Inflammatory macrophage treated with lipopolysaccharide for 1 hour (primary cell): ENCODE measurements around the gene EMC8.

Source experiments
- DNase-seq, 2 donors: peaks; one replicate each; pipeline ENCODE4 v3.0.0-alpha.2; 2020 to 2022

The EMC8 gene

DNA sequence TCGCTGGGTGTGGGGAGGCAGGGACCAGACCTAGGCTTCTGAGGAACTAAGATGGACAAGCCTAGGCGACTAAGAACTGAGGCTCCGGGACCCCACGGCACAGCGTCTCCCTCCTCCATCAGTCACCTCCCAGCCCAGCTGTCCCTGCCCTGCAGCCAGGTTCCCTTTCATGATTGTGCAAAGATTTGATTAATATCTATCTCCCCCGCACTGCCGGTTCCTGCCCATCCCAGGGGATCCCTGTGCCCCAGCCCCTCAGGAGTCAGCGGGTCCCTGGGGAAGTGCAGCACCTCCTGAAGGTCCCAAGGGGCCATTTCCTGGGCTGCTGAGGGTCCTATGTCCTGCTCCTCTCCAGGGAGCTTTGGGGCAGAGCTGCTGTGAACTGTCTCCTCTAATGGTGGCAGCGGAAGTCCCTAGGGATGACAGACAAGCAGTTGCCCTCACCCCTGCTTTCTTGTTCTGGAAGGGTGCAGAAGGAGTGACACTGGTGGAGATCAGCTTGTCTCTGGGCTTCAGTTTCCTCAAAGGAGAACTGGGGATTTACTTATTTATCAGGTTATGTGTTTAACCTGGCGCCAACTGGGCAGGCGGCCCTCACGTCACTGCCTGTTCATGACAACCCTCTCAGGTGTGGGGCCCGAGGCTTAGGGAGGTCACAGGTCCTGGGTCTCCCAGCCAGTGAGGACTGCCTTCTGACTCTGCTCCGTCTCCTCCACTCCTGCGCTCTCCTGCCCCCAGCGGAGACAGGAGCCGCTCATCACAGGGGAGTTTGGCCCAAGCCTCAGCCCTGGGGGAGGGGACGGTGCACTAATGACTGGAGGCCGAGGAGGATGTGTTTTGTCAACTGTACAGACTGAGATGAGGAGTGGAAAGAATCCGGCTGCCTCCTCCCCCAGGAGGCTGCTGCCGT is 46.6 kb downstream of the EMC8 start:
- DNase-seq, result no peak

DNA sequence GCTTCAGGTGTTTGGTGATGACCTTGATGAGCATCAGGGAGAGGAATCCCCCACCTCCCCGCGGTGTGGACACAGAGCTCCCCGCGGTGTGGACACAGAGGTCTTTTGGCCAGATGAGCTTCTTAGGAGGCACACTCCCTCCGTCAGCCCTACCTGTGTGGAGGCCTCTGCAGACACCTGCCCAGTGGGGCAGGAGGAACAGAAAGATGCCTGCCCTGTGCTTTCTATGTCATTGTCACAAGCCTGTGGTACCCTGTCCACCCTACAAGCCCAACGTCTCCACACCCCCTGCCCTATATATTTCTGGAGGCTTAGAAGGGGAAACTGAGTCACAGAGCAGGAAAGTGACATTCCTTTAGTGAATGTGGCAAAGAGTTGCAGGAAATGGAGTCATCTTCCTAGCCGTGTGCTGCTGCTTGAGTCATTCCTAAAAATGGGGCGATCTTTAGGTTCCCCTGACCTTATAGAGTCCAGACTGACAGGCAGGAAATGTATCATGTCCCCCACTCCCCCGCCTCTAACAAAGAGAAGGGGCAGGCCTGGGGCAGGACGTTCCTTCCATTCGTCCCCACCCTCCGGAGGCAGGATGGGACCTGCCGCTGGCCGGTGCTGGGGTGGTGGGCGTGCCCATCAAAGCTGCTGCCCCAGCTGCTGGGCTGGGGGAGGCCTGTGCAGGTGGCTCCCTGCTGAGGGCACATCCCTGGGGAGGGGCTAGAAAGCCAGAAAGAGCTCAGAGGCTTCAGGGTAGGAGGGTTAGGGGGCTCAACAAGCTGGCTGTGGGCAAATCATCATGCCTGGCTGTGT is 47.4 kb downstream of the EMC8 start:
- DNase-seq, result no peak

DNA sequence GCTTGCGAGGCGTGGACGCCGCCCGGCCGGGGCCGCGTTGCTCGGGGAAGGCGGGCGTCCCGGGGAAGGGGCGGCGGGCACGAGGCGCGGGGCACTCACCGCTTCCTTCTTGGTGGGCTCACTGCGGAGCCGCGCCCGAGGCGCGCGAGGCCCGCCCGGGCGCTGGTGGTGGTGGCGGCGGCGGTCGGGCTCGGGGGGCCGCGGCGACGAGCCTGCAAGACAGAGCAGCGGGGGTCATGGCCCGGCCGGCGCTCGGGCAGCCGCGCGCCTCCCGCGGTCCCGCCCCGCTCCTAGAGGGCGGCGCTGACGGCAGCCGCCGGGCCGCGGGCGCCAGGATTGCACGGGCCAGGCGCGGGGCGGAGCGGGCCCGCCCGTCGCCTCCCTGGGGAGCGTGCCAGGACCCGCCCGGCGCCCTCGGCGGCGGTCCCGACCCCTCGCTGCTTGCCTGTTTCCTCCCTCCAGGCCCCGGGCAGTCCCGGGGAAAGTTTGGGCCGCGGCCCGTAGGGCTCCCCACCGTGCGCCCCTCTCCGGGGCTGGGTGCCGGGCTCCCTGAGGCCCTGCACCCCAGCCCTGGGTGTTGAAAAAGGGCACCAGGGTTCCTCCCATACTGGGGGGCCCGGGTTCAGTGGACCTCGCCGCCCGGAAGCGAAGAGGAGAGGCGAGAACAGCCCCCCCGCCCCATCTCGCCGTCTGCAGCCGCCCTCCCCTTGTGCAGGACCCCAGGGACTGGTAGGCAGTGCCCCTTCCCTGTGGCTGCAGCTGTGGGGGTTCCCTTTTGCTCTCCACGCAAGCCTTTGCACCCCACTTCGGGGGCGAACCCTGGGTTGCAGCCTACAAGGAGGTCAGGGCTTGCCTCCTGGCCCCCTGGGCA is 48.3 kb downstream of the EMC8 start, which contains the start of gene C16orf74:
Gene C16orf74, minus strand, starts transcription at position 270 of the 871 bp plus-strand sequence. CDS start 15,879 bp downstream, outside the sequence.
- peak in 1 of 2 donors; percentile 44 for DNase-seq

DNA sequence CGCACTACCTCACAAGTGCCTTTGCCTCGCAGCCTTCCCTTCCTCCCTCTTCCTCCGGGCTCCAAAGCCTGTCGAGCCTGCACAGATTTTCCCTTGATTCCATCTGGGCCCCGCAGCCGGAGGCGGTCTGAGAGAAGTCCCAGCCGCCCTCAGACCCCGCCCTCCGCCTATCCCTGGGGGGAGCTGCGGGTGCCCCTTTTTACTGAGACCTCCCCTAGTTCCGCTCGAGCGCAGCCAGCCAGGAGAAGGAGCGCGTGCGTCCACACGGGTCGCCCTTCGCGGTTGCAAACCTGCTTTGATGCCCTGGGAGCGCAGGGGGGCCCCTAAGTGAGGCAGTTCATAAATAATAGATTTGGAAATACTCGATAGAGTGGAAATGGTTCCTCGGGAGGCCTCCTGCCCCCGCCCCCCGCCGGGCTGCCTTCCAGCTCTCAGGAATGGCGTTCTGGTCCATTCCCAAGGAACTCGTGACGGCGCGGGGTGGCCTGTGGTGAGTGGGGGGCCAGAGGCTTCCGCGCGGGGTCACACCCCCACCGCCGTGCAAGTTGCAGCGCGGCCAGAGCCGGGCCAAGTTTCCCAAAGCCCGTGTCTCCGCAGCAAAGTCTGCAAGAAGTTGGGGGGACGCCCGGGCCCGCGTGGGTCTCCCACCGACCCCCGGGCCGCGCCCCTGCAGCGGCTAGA is 49.1 kb downstream of the EMC8 start:
- no peak for DNase-seq

DNA sequence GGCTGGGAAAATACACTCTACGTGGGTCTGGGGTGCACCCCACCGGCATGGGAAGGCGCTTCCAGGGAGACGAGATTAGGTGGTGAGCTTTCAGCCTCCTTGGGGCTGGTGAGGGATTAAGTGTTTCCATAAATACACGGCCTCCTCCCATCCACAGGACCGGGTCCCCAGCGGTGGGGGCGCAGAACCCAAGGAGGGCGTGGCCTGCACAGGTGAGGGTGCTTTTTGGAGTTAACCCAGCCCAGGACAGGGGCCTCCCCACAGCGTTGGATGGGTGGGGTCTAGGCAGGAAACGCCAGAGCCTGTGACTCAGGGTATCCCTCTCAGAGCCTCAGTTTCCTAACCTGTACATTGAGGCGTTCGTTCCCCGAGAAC is 49.6 kb downstream of the EMC8 start:
- DNase-seq, result no peak

DNA sequence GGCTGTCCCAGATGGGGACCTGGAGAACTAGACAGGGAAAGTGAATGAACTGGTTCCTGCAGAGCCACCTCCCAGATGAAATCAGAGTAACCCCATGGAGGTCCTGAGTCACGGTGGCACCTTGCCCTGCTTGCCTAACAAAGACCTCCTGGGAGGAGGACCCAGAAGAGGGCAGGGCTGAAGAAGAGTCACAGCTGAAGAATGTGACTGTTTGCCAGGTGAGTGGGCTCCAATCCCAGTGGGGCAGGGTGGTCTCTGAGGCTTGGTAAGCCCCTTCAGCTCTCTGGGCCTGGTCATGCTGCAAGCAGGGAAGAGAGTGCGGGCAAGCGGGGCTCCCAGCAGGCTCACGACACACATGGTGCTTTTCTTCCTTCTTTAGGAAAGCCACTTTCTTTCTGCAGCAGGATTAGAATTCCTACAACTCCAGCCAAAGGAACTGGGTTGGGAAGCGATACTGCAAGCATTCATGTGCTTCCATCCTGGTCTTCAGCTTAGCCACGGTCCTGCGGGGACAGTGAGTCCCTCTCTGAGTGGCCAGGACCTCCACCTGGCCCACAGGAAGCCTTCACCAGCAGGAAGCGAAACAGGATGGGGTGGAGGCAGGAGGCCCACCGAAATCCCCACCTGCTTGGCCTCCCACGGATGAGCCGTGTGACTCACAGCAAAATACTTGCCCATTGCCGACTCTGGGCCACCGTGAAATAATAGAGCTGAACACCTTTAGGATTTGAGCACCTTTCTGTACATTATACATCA is 52.7 kb downstream of the EMC8 start:
- DNase-seq, result no peak

DNA sequence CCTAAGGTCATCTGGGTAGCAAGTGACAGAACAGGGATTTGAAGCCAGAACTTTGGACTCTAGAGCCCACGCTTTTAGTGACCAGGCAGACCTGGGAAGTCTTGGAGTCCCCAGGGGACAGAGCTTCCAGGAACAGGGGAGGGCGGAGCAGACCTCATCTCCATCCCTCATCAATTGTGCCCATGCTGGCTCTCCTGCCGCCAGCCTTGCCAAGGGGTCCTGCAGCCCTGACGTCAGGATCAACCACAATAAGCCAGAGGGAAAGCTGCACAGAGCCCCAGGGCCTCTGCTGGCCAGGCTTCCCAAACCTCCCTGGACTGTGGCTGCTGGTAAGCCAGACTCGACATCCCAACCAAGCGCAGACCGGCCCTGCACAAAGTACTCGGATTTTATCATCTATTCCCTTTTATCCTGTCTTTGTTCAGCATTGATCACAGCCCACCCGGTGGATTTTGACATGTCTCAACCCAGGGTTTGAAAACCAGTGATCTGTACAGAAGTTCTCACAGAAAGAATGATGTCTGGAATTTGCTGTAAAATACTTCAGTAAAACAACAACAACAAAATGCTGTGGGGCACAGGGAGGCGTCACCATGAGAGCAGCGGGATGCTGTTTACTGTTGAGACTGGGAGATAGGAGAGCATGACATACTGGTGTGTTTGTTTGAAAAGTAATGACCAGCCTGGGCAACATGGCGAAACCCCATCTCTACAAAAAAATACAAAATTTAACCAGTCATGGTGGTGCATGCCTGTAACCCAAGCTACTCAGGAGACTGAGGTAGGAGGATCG is 60.2 kb downstream of the EMC8 start:
- DNase-seq, result no peak

DNA sequence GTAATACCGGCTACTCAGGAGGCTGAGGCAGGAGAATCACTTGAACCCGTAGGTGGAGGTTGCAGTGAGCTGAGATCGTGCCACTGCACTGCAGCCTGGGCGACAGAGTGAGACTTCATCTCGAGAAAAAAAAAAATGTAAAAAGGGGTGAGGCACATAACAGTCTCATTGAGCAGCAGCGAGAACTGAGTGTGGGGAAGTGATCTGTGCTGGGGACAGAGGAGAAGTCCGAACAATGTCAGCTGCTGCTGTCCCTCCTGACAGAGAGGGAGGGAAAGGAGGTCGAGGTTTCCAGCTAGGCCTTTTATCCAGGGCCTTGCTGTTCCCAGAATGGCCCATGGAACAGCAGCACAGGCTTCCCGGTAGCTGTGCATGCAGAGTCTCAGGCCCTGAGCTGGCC is 62.4 kb downstream of the EMC8 start:
- DNase-seq, result peak in 1 of 2 donors; percentile 14

DNA sequence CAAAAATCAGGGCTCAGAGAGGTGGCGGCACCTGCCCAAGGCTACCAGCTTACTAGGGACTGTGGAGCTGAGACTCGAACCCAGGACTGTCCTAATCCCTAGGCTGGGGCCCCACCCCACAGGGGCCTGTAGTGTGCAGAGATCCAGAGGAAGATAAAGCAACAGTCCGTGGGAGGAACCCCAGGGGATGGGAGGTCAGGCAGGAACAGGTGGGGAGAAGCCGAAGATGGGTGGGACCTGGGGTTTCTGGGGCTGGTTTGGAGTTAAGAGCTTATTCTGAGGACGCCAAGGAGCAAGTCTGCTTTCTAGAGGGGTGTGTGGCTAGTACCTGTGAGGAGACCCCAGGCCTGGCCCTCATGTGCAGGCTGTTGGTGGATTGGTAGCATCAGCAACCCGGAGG is 63.4 kb downstream of the EMC8 start:
- DNase-seq, result no peak

DNA sequence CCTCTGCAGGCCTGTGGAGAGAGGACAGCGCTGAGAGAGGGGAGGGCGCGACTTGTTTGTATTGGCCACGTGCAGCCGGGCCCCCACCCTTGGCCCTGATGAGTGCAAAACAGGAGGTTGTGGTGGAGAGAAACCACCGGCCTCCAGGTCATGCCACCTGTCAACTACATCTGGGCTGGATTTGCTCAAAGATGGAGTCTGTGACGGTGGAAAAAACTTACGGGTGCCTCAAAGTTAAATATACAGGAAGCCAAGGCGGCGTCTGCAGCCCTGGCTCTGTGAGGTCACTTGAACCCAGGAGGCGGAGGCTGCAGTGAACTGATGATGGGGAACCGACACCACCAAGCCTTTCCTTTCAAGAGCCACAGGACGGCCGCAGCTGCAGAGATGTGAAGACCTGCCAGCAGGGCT is 64.1 kb downstream of the EMC8 start:
- DNase-seq, result peak in 1 of 2 donors; percentile 22

DNA sequence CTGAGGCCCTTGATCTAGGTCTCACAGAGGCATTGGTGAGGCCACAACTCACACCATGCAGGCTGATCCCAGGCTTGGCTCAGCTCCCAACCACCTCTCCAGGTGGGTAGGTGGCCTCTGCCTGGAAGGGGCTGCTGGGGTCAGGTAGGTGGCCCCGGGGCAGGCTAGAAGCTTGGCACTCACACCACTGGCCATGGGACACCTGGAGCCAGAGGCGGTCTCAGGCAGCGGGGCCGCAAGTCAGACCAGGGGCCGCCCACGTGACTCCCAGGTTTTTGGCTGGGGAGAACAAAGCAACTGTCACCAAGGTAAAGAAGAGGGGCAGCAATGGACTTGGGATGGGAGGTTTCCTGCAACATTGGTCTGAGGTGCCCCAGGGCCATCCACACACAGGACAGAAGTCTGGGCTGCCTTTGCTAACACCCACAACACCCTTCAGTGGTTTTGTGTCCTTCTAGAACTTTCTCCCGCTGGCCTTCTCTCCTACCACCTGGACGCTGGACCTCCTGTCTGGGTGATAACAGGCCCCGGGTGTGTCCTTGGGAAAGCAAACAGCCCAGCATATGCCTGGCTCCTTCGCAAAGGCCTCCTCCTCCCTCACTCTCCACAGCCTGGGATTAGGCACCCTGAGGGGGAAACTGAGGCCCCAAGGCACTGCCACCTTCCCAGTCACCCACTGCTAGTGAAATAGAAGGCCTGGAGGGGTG is 64.9 kb downstream of the EMC8 start:
- DNase-seq, result no peak

DNA sequence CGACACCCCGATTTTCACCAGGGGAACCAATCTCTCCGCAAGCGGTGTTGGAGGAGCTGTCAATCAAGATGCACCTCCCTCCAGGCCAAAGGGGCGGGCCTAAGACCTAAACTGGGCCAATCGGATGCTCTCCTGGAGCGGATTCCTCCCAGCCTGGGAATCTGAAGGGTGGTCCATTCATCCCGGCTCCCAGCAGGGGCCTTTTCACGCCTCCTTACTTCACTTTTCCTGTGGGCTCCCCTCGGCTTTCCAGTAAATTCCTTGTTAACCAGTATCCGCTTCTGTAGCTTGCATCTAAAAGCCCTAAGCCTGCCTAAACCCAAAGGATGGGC is 65.5 kb downstream of the EMC8 start:
- peak; percentile 50 to 59 for DNase-seq

DNA sequence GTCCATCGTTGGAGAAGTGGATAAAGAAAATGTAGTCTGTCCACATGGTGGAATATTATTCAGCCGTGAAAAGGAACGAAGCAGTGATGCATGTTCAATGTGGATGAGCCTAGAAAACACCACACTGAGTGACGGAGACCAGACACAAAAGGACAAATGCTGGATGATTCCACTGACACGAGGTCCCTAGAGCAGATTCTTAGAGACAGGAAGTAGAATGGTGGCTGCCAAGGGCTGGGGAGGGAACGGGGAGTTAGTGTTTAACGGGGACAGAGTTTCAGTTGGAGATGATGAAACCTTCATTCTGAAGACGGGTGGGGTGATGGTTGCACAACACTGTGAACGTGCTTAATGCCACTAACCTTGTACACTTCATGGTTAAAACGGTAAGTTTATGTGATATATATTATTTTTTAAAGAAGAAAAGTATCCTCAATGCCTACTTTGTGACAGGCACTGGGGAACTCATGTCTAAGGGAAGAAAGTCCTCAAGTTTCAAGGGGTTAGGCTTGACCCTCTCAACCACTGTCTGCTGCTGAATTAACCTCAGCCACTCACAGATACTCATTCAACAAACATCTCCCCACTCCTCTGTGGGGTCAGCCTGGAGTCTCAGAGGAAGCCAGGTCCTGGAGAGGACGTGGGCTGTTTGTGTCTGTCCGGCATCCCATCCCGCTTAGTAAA is 66.0 kb downstream of the EMC8 start:
- peak; percentile 61 to 65 for DNase-seq

DNA sequence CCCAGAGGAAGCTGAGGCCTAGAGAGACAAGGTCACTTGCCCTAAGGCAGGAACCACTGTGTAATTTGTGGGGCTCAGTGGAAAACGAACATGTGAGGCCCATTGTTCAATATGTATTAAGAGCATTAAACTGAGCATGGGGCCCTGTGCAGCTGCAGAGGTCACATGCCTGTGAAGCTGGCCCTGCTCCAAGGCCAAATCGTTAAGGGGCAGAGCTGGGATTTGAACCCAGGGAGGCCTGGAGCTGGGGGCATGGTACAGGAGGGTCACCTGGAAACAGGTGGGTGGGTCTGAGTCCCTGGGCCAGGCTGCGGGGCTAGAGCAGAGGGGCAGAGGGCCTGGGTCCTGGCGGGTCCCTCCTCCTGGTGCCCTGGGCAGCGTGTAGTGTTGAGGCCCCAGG is 68.2 kb downstream of the EMC8 start:
- DNase-seq, result no peak

DNA sequence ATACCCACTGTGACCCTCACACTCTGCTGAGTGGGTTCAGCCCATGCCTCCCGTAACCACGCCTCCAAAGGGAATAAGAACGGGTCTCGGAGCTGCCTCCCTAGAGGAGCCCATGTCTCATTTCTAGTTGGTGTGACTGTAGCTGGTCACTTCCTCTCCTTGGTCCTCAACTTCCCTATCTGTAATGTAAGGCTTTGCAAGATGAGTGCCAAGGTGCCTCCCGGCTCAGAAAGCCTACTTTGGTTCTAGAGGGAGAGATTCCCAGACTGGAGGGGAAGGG is 69.2 kb downstream of the EMC8 start:
- peak; percentile 49 to 53 for DNase-seq

DNA sequence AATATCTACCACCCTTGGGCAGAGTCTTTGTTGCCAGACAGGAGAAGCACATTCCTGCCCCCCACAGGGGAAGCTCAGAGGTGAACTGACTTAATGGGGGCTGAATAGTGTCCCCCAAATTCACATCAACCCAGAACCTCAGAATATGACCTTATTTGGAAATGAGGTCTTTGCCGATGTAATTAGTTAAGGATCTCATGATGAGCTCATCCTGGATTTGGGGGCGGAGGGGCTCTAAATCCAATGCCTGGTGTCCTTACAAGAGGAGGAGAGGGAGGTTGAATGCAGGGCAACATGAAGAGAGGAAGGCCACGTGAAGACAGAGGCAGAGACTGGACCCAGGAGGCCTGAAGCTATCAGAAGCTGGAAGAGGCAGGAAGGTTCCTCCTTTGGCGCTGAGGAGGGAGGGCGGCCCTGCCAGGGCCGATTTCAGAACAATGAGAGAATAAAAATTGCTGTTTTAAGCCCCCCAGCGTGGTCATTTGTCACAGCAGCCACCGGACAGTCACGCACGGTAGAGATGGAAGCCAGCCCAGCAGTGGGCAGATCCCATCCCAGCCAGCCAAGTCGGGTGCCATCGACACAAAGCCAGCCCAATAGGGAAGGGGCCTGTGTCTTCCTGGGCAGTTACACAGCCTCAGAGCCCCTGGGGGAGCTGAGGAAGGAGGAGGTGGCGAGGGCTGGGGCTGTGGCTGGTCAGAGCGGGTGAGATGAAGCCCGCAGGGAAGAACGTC is 69.7 kb downstream of the EMC8 start:
- DNase-seq, result no peak

DNA sequence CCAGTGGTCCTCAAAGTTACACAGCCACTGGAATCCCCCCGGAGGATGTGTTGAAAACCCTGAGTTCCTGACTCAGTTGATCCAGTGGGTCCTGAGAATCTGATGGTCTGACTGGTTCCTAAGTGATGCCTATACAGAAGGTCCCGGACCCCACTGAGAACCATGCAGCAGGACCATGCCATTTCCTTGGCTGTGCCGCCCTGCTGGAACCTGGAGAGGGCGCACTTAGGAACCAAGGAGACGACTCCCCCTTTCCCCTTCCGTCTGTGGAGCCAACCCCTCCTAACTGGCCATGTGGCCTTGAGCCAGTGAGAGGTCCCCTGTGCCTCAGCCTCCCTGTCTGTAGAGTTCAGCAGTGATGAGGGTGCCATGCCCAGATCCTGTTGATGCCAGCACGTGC is 70.5 kb downstream of the EMC8 start:
- DNase-seq, result no peak
